ENCODE data around the gene GCNA.
"Not testable (repeated sequence)": the region's sequence is repeated elsewhere in the genome, so short reads cannot be mapped to it uniquely, and the experiment has no call there.

GCNA gene

GRCh38 chrX:71617742-71618141 is 39.5 kb downstream of the GCNA start:
- DNase-seq = no peak

- peak; percentile 40 to 74 for DNase-seq
These were observed 40.1 kb downstream of the GCNA start, which contains the start of gene CXCR3 for GRCh38 chrX:71618303-71618721. Gene CXCR3, minus strand, starts transcription at chrX:71618511. Its CDS starts 62 bp downstream, at chrX:71618449.

- DNase-seq = no peak
These were observed 40.5 kb downstream of the GCNA start for GRCh38 chrX:71618787-71619186.

- DNase-seq = peak; percentile 42 to 82
These were observed 41.0 kb downstream of the GCNA start for GRCh38 chrX:71619193-71619592.

- no peak for DNase-seq
These were observed 41.7 kb downstream of the GCNA start for GRCh38 chrX:71619986-71620385.

GRCh38 chrX:71621603-71622002 is 43.4 kb downstream of the GCNA start:
- no peak for DNase-seq

- no peak for DNase-seq
These were observed 43.9 kb downstream of the GCNA start for GRCh38 chrX:71622032-71622575.

- DNase-seq = peak; percentile 35 to 47
These were observed 44.6 kb downstream of the GCNA start for GRCh38 chrX:71622576-71623450.

- no peak for DNase-seq
These were observed 45.5 kb downstream of the GCNA start for GRCh38 chrX:71623714-71624113.

GRCh38 chrX:71625471-71625870 is 47.2 kb downstream of the GCNA start:
- DNase-seq = no peak

- no peak for DNase-seq
These were observed 48.3 kb downstream of the GCNA start for GRCh38 chrX:71626576-71626975.

- no peak for DNase-seq
These were observed 49.6 kb downstream of the GCNA start for GRCh38 chrX:71627588-71628404.

- DNase-seq = no peak
These were observed 51.2 kb downstream of the GCNA start for GRCh38 chrX:71629467-71629866.

- DNase-seq = no peak
These were observed 54.9 kb downstream of the GCNA start for GRCh38 chrX:71632923-71633657.

GRCh38 chrX:71634366-71634765 is 56.1 kb downstream of the GCNA start:
- no peak for DNase-seq

- no peak for DNase-seq
These were observed 58.4 kb downstream of the GCNA start for GRCh38 chrX:71636438-71637252.

- DNase-seq = no peak
These were observed 59.0 kb downstream of the GCNA start for GRCh38 chrX:71637253-71637618.

GRCh38 chrX:71637848-71638247 is 59.6 kb downstream of the GCNA start:
- DNase-seq = no peak

- DNase-seq = no peak
These were observed 60.2 kb downstream of the GCNA start for GRCh38 chrX:71638409-71638808.

- no peak for DNase-seq
These were observed 61.8 kb downstream of the GCNA start for GRCh38 chrX:71640002-71640401.

GRCh38 chrX:71644406-71644805 is 66.2 kb downstream of the GCNA start:
- DNase-seq = not testable (repeated sequence)

All from stimulated activated CD4-positive, alpha-beta T cell treated with anti-CD3 and anti-CD28 coated beads, Interleukin-4, amount 100 ng/mL, for 4 hours (primary cell).